NCI-H2029 treated with DMSO at 0.1 percent for 48 hours (cell line): ENCODE measurements around the gene MUTYH.
A peak's percentile ranks its signal among the peaks of the same experiment; 100 is the strongest.
"Not testable (repeated sequence)": the region's sequence is repeated elsewhere in the genome, so short reads cannot be mapped to it uniquely, and the experiment has no call there.

Experiments used
- DNase-seq: peaks from one replicate; lab custom pipeline; 2025; lab: John Stamatoyannopoulos, UW

The MUTYH gene

GRCh38 chr1:45339789-45340558, at the start of gene MUTYH, which contains the start of gene TOE1:
Gene MUTYH (minus strand): TSS chr1:45340440. CDS start chr1:45334505, 5,935 bp downstream.
Gene TOE1 (plus strand): TSS chr1:45340170. CDS start chr1:45340253, 83 bp downstream.
- peak; percentile 97 for DNase-seq

- no peak for DNase-seq
Measured at GRCh38 chr1:45386219-45386618, 46.0 kb upstream of the MUTYH start.

- peak; percentile 93 for DNase-seq
Measured at GRCh38 chr1:45385302-45385701, 45.1 kb upstream of the MUTYH start.

GRCh38 chr1:45384213-45384612, 44.0 kb upstream of the MUTYH start:
- not testable (repeated sequence) for DNase-seq

- no peak for DNase-seq
Measured at GRCh38 chr1:45383191-45383590, 43.0 kb upstream of the MUTYH start.

GRCh38 chr1:45381243-45381642, 41.0 kb upstream of the MUTYH start:
- DNase-seq = no peak

GRCh38 chr1:45380730-45381129, 40.5 kb upstream of the MUTYH start:
- no peak for DNase-seq

GRCh38 chr1:45380125-45380524, 39.9 kb upstream of the MUTYH start:
- DNase-seq = no peak

GRCh38 chr1:45379524-45379923, 39.3 kb upstream of the MUTYH start:
- no peak for DNase-seq

GRCh38 chr1:45378184-45378583, 37.9 kb upstream of the MUTYH start:
- DNase-seq = no peak

GRCh38 chr1:45375104-45376090, 35.2 kb upstream of the MUTYH start:
- no peak for DNase-seq

- DNase-seq = no peak
Measured at GRCh38 chr1:45373573-45373972, 33.3 kb upstream of the MUTYH start.

- DNase-seq = no peak
Measured at GRCh38 chr1:45370575-45370974, 30.3 kb upstream of the MUTYH start.

- no peak for DNase-seq
Measured at GRCh38 chr1:45365051-45365450, 24.8 kb upstream of the MUTYH start.

- no peak for DNase-seq
Measured at GRCh38 chr1:45364294-45364693, 24.1 kb upstream of the MUTYH start.

GRCh38 chr1:45360981-45361380, 20.7 kb upstream of the MUTYH start:
- peak; percentile 71 for DNase-seq

- peak; percentile 77 for DNase-seq
Measured at GRCh38 chr1:45359882-45360513, 19.8 kb upstream of the MUTYH start.

GRCh38 chr1:45356186-45356585, 15.9 kb upstream of the MUTYH start:
- peak; percentile 33 for DNase-seq

- DNase-seq = no peak
Measured at GRCh38 chr1:45355683-45356082, 15.4 kb upstream of the MUTYH start.

GRCh38 chr1:45354838-45355237, 14.6 kb upstream of the MUTYH start:
- DNase-seq = no peak

GRCh38 chr1:45353685-45354084, 13.4 kb upstream of the MUTYH start:
- DNase-seq = no peak

GRCh38 chr1:45351508-45351907, 11.3 kb upstream of the MUTYH start:
- DNase-seq = no peak
